Mucosa of gallbladder (tissue), 1 donor: ENCODE results near the gene EFCAB5. TPM values are rescaled to one million over a fixed set of nuclear protein-coding genes. Genes with fewer than 3 reads are reported as not detected.
"Not testable (repeated sequence)": the region's sequence is repeated elsewhere in the genome, so short reads cannot be mapped to it uniquely, and the experiment has no call there.

Experiments
- DNase-seq: peaks from one replicate; pipeline ENCODE4 v3.0.0-alpha.2; 2020; ENCODE audit warnings: low spot score
- total RNA-seq: library from RNA; stranded (reverse); gene quantifications from one replicate; pipeline ENCODE4 v1.2.1, GENCODE V29; 2021
- donor health status: DM: no; HTN: no; CAD: no.

EFCAB5 gene
- total RNA-seq, 1 donor from 2014 or later: not detected

DNA sequence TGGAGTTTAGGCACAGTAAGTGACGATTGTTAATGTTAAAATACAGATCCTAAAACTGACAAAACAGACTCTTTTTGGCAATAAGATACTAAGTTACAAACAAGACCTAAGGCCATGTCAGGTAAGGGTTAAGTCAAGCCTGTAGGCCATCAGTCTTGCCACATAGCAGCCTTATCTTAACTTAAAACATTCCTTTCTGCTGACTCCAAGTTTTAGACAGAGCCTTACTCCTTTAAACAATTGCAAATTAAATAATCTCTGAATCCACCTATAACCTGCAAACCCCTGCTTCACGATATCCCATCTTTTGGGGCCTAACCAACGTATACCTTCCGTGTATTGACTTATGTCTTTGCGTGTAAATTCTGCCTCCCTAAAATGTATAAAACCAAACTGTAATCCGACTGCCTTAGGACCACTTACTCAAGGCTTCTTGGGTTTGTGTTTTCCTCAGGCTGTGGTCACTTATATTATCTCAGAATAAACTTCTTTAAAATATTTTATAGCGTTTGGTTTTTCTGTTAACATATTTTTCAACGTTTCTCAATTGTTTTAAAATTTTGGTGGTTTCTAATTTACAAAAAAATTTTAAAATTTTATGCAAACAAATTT lies 64.4 kb downstream of the EFCAB5 start:
- no peak for DNase-seq

DNA sequence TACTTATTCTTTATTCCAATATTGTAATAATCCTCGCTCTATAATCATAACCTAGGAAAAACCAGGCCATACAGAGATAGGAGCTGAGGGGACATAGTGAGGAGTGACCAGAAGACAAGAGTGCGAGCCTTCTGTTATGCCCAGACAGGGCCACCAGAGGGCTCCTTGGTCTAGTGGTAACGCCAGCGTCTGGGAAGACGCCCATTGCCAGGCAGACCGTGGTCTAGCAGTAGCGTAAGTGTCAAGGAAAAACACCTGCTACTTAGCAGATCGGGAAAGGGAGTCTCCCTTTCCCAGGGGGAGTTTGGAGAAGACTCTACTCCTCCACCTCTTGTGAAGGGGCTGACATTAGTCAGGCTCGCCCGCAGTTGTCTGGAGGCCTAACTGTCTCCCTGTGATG lies 70.5 kb downstream of the EFCAB5 start:
- DNase-seq: not testable (repeated sequence)

DNA sequence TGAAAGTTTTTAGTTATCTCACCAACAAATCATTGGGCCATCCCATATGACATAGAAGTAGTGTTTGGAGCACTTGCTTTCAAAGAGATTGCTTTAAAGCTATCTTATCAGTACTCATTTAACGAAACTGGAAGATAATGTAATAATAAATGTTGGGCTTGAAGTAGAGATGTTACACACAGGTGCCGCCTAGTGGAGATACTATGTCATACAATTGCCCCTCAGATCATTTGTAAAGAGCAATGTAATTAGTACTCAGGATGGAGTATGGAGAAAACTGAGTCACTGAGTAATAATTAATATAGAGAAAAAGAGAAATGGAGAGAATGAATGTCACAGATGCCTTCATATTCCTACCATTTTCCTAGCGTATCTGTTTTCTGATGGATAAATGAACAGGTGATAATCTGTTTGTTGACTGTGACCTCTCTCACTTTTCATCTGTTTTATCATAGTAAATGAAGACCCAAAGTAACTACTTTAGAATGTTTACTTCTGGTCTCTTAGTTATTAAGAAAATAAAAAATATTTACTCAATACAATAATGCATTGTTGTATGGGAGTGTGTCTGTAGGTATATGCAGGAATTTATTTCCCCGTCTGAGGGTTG lies 80.4 kb downstream of the EFCAB5 start:
- peak; percentile 36 for DNase-seq

DNA sequence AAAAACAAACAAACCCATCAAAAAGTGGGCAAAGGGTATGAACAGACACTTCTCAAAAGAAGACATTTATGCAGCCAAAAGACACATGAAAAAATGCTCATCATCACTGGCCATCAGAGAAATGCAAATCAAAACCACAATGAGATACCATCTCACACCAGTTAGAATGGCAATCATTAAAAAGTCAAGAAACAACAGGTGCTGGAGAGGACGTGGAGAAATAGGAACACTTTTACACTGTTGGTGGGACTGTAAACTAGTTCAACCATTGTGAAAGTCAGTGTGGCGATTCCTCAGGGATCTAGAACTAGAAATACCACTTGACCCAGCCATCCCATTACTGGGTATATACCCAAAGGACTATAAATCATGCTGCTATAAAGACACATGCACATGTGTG lies 83.9 kb downstream of the EFCAB5 start:
- not testable (repeated sequence) for DNase-seq

DNA sequence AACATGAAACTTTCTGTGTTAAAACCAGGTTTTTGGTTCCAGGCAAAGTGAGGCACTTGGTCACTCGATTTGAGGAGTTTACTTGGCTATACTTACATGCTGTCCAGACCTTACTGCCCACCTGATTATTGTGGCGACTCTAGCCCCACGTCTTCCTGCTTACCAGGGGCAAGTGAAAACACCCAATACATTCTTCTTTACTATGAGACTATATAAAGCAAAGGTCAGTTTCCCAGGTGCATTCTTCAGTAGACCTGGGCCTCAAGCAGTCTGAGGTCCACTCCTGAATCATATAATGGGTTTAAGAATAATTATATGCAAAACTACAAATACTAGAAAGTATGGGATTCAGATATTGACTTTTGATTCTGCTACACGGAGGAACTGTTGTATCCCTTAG lies 86.2 kb downstream of the EFCAB5 start:
- DNase-seq: no peak

DNA sequence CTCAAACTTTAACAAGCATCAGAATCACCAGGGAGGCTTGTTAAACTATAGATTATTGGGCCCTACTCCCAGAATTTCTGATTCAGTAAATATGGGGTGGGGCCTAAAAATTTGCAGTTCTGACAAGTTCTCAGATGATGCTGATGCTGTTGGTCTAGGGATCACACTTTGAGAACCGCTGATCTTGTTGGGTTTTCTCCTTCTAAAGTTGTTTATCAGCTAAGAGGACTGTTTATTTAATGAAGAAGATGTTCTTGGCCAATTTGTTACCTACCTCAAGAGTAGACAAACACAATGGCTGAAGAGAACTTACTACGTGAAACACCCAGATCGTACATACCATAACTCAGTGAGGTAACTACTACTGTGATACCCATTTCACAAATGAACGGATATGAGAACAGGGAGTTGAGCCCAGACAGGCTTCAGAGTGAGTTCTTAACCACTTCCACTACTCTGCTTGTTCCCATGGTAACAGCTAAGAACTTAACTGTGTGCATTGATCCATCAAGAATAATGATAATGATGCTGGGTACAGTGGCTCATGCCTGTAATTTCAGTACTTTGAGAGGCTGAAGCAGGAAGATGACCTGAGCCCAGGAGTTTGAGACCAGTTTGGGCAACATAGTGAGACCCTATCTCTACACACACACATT lies 89.9 kb downstream of the EFCAB5 start:
- no peak for DNase-seq

DNA sequence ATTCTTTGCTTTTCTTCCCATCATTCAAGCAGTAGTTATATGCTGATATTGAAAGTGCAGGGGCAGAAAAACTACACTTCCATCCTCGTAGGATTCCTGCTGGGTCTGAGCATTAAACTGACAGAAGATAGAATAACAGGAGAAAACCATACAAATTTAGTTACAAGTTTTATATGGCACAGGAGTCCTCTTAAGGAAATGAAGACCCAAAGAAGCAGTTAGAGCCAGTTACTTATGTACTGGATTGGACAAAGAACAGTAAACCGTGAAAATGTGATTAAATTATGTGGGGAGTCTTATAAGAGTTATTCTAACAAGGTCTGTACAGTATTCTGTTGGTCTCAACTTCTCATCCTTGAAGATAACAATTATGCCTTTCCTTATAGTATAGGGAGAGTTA lies 93.9 kb downstream of the EFCAB5 start:
- DNase-seq: no peak

DNA sequence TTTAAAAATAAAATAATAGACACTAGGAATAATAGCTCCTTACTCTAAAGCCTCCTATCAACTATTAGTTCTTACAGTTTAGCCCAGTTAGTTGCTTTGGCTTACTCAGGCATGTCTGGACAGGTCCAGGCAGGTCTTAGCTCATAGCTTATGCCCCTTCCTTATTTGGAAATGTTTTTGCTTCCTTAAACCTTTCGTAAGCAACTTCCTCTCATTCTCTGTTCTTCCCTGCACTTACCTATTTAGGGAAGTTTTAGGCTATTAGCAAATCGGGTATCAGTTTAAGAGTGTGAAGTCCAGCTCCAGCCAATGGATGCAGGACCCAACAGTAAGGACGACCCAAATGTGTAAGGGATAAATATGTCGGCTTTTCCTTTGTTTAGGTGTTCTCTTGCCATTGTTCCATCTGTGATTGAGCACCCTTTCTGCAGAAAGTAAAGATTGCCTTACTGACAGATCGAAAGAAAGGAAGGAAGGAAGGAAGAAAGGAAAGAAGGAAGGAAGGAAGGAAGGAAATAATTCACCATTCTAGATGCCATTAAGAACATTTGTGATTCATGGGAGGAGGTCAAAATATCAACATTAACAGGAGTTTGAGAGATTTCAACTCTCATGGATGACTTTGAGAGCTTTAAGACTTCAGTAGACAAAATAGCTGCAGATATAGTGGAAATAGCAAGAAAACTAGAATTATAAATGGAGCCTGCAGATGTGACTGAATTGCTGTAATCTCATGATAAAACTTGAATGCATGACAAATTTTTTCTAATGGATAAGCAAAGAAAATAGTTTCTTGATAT lies 99.5 kb downstream of the EFCAB5 start:
- DNase-seq: not testable (repeated sequence)

DNA sequence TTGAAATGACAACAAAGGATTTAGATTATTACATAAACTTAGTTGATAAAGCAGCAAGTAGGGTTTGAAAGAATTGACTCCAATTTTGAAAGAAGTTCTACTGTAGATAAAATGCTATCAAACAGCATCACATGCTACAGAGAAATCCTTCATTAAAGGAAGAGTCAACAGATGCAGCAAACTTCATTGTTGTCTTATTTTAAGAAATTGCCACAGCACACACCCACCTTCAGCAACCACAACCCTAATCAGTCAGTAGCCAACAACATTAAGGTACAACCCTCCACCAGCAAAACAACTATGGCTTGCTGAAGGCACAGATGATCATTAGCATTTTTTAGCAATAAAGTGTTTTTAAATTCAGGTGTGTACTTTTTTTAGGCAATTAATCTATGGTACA lies 100.1 kb downstream of the EFCAB5 start:
- no peak for DNase-seq

DNA sequence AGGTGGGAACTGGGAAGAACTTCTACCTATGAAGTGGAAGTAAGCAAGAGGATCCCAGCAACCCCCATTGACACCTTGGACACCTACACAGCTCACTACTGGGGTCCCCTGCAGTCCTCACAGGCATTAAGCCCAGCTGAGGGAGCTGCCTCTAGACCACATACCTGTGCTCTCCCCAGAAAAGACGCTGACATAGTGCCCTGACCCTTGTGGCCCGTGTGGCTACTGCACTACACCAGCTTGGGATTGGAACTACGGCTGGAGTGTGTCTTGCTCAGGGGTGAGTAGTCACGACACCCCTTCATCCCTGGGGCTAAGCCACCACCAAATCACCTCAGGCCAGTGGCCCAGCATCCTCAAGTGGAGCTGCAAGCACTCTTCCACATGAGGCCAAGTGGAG lies 120.9 kb downstream of the EFCAB5 start:
- DNase-seq: no peak

DNA sequence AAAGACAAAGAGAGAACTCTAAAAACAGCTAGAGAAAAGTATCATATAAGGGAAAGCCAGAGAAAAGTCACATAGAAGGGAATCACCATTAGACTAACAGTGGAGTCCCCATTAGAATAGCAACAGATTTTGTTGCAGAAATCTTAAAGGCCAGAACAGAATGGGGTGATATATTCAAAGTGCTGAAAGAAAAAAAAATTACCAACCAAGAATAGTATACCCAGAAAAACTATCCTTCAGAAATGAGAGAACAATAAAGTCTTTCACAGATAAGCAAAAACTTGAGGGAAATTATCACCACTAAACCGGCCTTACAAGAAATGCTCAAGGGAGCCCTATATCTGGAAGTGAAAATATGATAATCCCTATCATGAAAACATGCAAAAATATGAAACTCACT lies 123.3 kb downstream of the EFCAB5 start:
- no peak for DNase-seq

DNA sequence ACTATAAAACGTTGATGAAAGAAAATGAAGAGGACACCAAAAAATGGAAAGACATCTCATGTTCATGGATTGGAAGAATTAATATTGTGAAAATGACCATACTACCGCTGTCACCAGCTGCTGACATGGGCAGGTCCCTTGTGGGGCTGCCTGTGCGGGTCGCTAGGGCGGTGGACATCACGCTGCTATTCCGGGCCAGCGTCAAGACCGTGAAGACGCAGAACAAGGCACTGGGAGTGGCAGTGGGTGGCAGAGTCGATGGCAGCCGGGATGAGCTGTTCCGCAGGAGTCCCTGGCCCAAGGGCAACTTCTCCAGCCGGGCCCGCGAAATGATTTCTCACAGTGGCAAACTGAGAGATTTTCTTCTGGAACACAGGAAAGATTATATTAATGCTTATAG lies 127.0 kb downstream of the EFCAB5 start:
- DNase-seq: no peak

DNA sequence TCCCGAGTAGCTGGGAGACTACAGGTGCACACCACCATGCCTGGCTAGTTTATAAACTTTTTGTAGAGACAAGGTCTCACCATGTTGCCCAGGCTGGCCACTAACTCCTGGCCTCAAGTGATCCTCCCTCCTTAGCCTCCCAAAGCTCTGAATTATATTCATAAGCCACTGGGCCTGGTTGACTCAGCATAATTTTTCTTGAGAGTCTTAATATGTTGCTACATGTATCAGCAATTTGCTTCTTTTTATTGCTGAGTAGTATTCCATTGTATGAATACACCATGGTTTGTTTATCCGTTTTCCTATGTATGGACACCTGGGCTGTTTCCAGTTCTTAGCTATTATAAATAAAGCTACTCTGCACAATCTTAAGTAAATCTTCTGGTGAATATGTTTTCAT lies 132.8 kb downstream of the EFCAB5 start:
- DNase-seq: no peak

DNA sequence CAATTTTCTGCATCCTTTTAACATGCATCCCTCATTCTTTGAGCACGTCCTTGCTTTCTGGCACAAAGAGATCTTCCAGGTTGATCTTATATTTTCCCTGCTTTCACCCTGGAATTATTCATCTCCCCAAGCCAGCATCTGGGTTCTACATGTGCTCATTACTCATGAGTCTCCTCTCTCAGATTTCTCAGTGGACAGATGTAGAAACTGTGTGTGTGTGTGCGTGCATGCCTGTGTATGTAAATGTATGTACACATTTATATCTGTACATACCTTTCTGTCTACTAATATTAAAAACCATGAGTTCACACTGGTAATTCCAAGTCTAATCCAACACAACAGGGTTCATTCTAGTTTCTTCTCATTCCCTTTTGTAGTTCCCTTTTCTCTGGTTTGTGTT lies 133.3 kb downstream of the EFCAB5 start:
- DNase-seq: no peak

DNA sequence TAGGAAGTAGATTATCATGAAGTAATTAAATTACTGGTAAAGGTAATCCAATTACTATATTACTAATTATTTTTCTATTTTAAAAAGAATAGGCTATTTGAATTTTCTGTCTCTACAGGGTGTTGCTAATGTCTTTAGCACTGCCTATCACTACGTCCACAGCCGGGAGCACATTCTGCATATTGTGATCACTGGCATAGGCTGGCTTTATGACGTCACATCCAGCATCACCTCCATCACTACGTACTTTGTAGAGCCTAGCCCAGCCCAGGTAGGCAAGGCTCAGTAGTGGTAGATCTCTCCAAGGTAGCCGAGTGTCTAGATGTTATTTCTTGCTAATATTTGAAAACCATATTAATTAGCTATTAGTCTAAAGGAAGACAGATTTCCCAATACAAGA lies 141.3 kb downstream of the EFCAB5 start:
- no peak for DNase-seq

DNA sequence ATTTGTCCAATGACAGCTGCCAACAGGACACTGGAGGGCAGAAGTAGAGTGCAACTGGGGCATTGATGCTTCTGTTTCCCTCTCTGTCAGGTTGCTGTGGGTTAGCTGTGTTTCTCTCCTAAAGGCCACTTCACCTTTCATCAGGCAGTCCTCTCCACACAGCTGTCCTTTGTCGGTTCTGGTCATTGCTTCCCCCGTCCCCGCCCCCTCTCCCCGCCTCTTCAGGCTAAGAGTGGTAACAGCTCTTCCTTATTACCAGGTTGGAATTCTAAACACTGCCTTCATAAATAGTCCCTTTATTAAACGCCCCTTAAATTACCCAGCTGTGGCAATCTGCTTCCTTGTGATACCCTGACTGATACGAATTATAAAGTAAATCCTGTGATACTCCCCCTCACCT lies 143.4 kb downstream of the EFCAB5 start:
- DNase-seq: no peak

DNA sequence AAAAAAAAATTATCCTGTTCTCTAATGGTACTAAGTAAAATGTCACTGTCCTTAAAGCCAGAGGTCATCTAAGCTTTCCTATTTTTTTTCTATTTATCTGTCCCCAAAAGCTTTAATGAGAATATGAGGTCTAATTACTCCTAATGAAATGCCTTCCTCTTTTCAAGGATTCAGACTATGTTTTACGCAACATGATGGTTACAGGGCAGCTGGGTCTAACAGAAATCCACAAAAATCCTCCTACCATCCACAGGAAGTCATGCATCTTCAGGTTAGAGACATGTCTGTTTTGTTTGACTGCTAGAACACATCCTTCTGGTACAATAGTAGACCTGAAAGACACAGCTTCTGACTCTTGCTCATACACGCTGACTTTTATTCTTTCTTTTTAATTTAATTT lies 145.5 kb downstream of the EFCAB5 start:
- DNase-seq: no peak

DNA sequence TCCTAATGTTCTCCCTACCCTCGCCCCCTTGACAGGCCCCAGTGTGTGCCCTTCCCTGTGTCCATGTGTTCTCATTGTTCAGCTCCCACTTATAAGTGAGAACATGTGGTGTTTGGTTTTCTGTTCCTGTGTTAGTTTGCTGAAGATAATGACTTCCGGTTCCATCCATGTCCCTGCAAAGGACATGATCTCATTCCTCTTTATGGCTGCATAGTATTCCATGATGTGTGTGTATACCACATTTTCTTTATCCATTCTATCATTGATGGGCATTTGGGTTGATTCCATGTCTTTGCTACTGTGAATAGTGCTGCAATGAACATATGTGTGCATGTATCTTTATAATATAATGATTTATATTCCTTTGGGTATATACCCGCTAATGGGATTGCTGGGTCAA lies 146.0 kb downstream of the EFCAB5 start:
- DNase-seq: not testable (repeated sequence)

DNA sequence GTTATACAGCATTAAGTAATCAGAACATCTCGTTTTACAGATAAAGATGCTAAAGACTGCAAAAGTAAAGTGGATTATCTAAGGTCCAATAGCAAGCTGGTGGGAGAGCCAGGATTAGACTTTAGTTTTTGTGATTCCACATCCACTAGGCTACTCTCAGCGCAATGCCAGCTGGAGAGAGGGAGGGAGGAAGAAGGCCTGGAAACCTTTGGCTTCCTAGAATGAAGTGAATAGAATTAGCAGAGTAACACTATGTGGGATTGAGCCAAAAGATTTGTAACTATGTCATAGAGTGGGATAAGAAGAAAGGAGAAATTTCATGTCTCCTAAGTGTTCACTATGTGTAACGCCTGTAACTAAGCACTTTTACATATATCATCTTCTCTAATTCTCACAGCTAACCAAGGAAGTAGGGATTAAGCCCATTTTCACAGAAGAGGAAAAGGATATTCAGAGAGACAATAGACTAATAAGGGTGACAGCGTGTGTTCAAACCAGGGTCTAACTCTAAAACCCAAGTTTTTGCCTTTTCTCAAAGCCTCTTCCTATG lies 149.8 kb downstream of the EFCAB5 start:
- no peak for DNase-seq

DNA sequence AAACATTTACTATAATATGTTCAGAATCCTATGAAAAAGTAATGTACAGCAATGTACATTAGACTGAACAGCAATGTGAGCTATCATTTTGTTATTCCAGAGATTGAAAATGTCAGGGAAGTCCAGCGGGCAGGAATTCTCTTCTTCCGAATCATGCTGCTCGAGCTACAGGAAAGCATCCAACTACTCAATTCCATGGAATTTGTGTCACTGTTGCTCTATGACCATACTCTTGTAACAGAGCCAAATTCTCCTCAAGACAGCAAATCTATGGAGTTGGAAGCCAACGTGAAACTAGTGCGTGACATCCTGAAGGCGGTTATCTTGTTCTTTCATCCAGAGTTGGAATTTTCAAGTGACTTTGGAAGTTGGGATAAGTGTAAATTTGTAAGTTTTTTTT lies 150.3 kb downstream of the EFCAB5 start:
- no peak for DNase-seq

DNA sequence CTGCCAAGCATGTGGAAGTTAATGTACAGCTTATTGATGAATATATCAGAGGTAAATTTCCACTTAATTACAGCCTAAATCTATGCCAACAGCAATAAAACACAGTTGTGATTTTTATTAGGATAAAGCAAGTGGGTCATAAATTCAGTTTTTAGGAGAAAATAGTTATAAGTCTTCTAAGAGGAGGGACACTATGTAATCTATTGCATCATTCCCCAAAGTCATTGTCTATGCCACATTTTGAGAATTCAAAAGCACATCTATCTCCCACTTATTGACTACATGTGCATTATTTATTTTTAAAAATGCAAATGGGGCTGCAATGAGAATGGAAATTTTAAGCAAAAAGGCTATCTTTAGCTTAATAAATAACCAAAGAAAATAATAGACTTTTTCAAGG lies 151.5 kb downstream of the EFCAB5 start:
- DNase-seq: no peak

DNA sequence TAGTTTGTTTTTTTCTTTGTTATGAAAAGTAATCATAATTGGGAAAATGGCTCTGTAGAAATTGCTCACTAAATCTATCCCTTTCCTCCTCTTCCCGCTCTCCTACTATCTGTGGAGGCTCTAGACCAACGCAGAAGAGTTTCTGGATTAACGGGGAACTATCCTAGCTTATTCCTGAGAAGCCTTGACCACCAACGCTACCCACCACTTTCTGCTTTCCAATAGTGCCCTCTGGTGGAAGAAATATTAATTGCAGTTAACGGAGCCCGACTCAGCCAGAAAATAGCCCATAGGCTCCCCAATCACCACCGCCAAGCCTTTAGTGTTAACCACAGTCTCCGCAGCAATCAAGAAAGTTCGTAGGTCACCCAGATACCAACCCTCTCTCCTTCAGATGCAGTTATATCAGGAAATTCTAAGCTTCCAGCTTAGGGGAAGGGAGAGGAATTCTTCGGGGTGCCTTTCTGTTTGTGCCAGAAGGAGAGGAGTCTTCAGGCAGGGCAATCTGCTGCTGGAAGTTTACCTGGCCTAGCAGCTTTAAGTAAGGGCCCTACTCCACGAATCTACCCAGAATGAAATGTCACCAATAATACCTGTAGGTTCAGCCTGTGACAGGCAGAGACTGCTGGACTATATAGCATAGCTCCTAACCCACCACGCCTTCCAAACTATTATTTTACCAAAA lies 152.2 kb downstream of the EFCAB5 start:
- peak; percentile 32 for DNase-seq
